Lower leg skin (tissue), 3 donors: ENCODE results near the gene CD163.

ENCODE experiments used
- POLR2A ChIP-seq, 2 donors: fragments of 450-650 bp; IDR thresholded peaks; one replicate each; pipeline ENCODE4 v1.6.1; 2016 to 2017; ENCODE audit warnings: antibody characterized with exemption in 2 of 2, mild to moderate bottlenecking in 1 of 2, moderate library complexity in 1 of 2
- TF ChIP-seq, protein P1 (sequence below), 3 donors: fragments of 450-650 bp; IDR thresholded peaks; one replicate each; pipeline ENCODE4 v1.5.1; 2016; ENCODE audit warnings: antibody characterized with exemption in 3 of 3, mild to moderate bottlenecking in 3 of 3, moderate library complexity in 2 of 3

DNA sequence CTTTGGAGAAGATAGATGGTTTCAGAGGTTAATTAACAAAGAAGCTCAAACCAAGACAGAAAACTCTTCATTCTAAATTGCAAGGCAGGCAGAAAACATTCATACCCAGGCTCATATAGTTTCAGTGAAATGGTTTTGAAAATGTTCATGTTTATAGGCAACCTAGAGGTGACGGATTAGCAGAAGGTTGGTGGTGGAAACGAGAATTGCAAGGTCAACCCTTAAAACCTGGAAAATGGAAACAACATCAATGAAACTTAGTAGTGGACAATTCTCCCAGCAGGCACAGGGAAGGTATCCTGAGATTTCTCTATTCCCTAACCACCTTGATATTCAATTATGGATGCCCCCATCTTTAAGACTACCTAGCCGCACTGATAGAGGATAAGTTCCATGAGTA is 965 bp downstream of the CD163 start:
- TF ChIP-seq POLR2A (IDR thresholded peaks at IDR 0.05), result no peak
- TF ChIP-seq, protein P1, sequence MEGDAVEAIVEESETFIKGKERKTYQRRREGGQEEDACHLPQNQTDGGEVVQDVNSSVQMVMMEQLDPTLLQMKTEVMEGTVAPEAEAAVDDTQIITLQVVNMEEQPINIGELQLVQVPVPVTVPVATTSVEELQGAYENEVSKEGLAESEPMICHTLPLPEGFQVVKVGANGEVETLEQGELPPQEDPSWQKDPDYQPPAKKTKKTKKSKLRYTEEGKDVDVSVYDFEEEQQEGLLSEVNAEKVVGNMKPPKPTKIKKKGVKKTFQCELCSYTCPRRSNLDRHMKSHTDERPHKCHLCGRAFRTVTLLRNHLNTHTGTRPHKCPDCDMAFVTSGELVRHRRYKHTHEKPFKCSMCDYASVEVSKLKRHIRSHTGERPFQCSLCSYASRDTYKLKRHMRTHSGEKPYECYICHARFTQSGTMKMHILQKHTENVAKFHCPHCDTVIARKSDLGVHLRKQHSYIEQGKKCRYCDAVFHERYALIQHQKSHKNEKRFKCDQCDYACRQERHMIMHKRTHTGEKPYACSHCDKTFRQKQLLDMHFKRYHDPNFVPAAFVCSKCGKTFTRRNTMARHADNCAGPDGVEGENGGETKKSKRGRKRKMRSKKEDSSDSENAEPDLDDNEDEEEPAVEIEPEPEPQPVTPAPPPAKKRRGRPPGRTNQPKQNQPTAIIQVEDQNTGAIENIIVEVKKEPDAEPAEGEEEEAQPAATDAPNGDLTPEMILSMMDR (IDR thresholded peaks at IDR 0.05), result no peak
